CD4-positive, alpha-beta T cell (primary cell): ENCODE data around the gene GCKR. TPM values are rescaled to one million over a fixed set of nuclear protein-coding genes. Genes with fewer than 3 reads are reported as not detected.

Experiments used
- ATAC-seq: fragments of 200-7000 bp; cut with Tn5 transposase; one replicate; pipeline ENCODE4 v1.10.0; 2022; ENCODE audit warnings: mild to moderate bottlenecking; ENCODE audit not compliant: poor library complexity
- CTCF ChIA-PET: fragments of 350-600 bp; sonication (Branson Sonifier 250); formaldehyde crosslinking; loops from one replicate; lab custom pipeline; 2021; ENCODE audit warnings: antibody characterized with exemption, inconsistent platforms; lab: Charles Lee
- POLR2A ChIA-PET: fragments of 350-600 bp; sonication (Branson Sonifier 250); formaldehyde crosslinking; loops from one replicate; lab custom pipeline; 2021; ENCODE audit warnings: antibody characterized with exemption, inconsistent platforms; lab: Charles Lee
- DNase-seq, 14 experiments: peaks; one replicate each; pipeline ENCODE4 v3.0.0-alpha.2; 2013 to 2020; ENCODE audit warnings: mixed read lengths in 2 of 14
- H3K27ac ChIP-seq, 2 donors: one replicate each; pipeline versions ENCODE4 v1.5.1 to v1.7.0; 2013; ENCODE audit warnings: low read length in 2 of 2, low read depth in 1 of 2, mild to moderate bottlenecking in 1 of 2
- H3K27me3 ChIP-seq, 2 experiments: 1 replicate in 1 of 2; 2 replicates in 1 of 2; pipeline versions ENCODE4 v1.6.1 to v1.7.0; 2013; ENCODE audit warnings: low read length in 2 of 2, control low read depth in 1 of 2, mild to moderate bottlenecking in 1 of 2, moderate library complexity in 1 of 2; ENCODE audit not compliant: insufficient read depth in 2 of 2, control insufficient read depth in 1 of 2
- H3K36me3 ChIP-seq: one replicate; pipeline ENCODE4 v1.6.1; 2013; ENCODE audit warnings: low read length, control low read depth; ENCODE audit not compliant: insufficient read depth
- H3K4me1 ChIP-seq: one replicate; pipeline ENCODE4 v1.6.1; 2013; ENCODE audit warnings: low read length, control low read depth; ENCODE audit not compliant: insufficient read depth
- H3K4me3 ChIP-seq: one replicate; pipeline ENCODE4 v1.5.1; 2013; ENCODE audit warnings: mild to moderate bottlenecking, low read length, moderate library complexity
- H3K9me3 ChIP-seq, 2 experiments: 1 replicate in 1 of 2; 2 replicates in 1 of 2; pipeline versions ENCODE4 v1.6.1 to v1.7.0; 2013; ENCODE audit warnings: low read length in 2 of 2, mild to moderate bottlenecking in 2 of 2, control low read depth in 1 of 2, moderate library complexity in 1 of 2; ENCODE audit not compliant: control insufficient read depth in 1 of 2, insufficient read depth in 1 of 2
- H3K27ac Mint-ChIP-seq: one replicate; pipeline ENCODE4 v1.8.0; 2020; ENCODE audit warnings: mixed read lengths
- H3K27me3 Mint-ChIP-seq: one replicate; pipeline ENCODE4 v1.8.0; 2021; ENCODE audit warnings: mixed read lengths
- H3K36me3 Mint-ChIP-seq: one replicate; pipeline ENCODE4 v1.8.0; 2021; ENCODE audit warnings: low read depth, mixed read lengths
- H3K4me1 Mint-ChIP-seq: one replicate; pipeline ENCODE4 v1.8.0; 2021; ENCODE audit warnings: low read depth, mixed read lengths
- H3K4me3 Mint-ChIP-seq: one replicate; pipeline ENCODE4 v1.8.0; 2020; ENCODE audit warnings: mild to moderate bottlenecking, mixed read lengths
- H3K9me3 Mint-ChIP-seq: one replicate; pipeline ENCODE4 v1.8.0; 2020; ENCODE audit warnings: mixed read lengths
- CTCF ChIP-seq: fragments of 200-600 bp; IDR thresholded peaks from one replicate; pipeline ENCODE4 v1.8.0; 2022; ENCODE audit warnings: antibody characterized with exemption, mild to moderate bottlenecking
- intact Hi-C, 2 experiments: fragments of 100-400 bp; cut with DNase I in 1 of 2; cut with micrococcal nuclease in 1 of 2; formaldehyde crosslinking; loops; one replicate each; pipeline versions ENCODE4 v1.15.1 to v1.9.0; 2023 to 2025; cut with DNase I, micrococcal nuclease
- total RNA-seq, 174 experiments: library from RNA in 2 of 174; stranded (reverse) in 2 of 174; gene quantifications; one replicate each; pipeline ENCODE4 v1.2.3 and lab custom pipeline; 2021 to 2026

Gene GCKR
- total RNA-seq, 2 experiments from 2014 or later, result not detected

DNA sequence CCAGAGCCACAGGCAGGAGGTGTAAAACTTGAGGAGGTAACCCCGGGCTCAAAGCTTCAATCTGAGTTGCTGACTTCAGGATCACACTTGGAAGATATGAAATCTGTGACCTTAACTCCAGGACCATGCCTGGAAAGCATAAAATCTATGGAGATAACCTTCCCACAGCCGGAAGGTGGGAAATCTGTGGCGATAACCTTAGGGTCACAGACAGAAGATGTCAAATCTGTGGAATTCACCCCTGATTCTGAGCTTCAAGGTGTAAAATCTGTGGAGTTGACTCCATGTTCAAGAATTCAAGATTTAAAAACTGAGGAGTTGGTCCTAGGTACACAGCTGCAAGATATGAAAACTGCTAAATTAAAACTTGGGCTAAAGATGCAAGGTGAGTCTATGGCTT is 74.6 kb downstream of the GCKR start:
- no peak for DNase-seq
- H3K9me3 ChIP-seq, result peaks cover 0 to 7% of the 10 kb centered on the region in 2 experiments
- TF ChIP-seq CTCF, result no peak
- H3K27ac Mint-ChIP-seq, result no peak overlapping the region
- no peak overlapping the region for H3K4me3 Mint-ChIP-seq
- no peaks in the 10 kb centered on the region for H3K36me3 ChIP-seq
- ChIA-PET POLR2A (no interaction called here), CTCF (no interaction called here)
- ATAC-seq, result no peak
- no peaks in the 10 kb centered on the region for H3K4me1 ChIP-seq
- intact Hi-C loops, result no loop called here
- peaks cover 34% of the 10 kb centered on the region for H3K27me3 Mint-ChIP-seq
- H3K4me3 ChIP-seq, result no peak overlapping the region
- peaks cover 5% of the 10 kb centered on the region for H3K9me3 Mint-ChIP-seq
- no peaks in the 10 kb centered on the region for H3K4me1 Mint-ChIP-seq
- H3K27me3 ChIP-seq, result peaks cover 5 to 6% of the 10 kb centered on the region in 2 experiments
- H3K27ac ChIP-seq, result no peak overlapping the region
- H3K36me3 Mint-ChIP-seq, result no peaks in the 10 kb centered on the region

- Histone ChIP-seq H3K4me3 (no peak overlapping the region), H3K4me1 (no peaks in the 10 kb centered on the region), H3K36me3 (no peaks in the 10 kb centered on the region), H3K27me3 (peaks cover 3 to 4% of the 10 kb centered on the region in 2 experiments), H3K27ac (no peak overlapping the region), H3K9me3 (peaks cover 0 to 7% of the 10 kb centered on the region in 2 experiments)
- intact Hi-C loops, result no loop called here
- ATAC-seq, result no peak
- Mint-ChIP-seq H3K4me3 (no peak overlapping the region), H3K27me3 (peaks cover 29% of the 10 kb centered on the region), H3K9me3 (peaks cover 5% of the 10 kb centered on the region), H3K27ac (no peak overlapping the region), H3K36me3 (no peaks in the 10 kb centered on the region), H3K4me1 (no peaks in the 10 kb centered on the region)
- TF ChIP-seq CTCF, result no peak
- ChIA-PET POLR2A (no interaction called here), CTCF (no interaction called here)
- no peak for DNase-seq
Measured at GRCh38 chr2:27571681-27572080, 75.0 kb downstream of the GCKR start.

GRCh38 chr2:27572439-27572838 is 75.8 kb downstream of the GCKR start:
- Mint-ChIP-seq H3K27ac (no peak overlapping the region), H3K27me3 (peaks cover 21% of the 10 kb centered on the region), H3K4me1 (no peaks in the 10 kb centered on the region), H3K9me3 (peaks cover 5% of the 10 kb centered on the region), H3K4me3 (no peak overlapping the region), H3K36me3 (no peaks in the 10 kb centered on the region)
- POLR2A ChIA-PET, result no interaction called here
- Histone ChIP-seq H3K27me3 (no peaks in the 10 kb centered on the region), H3K27ac (no peak overlapping the region), H3K4me1 (no peaks in the 10 kb centered on the region), H3K4me3 (no peak overlapping the region), H3K9me3 (peaks cover 0 to 10% of the 10 kb centered on the region in 2 experiments), H3K36me3 (no peaks in the 10 kb centered on the region)
- CTCF ChIA-PET, result no interaction called here
- ATAC-seq, result no peak
- peak in 1 of 14 experiments; percentile 38 for DNase-seq
- no peak for TF ChIP-seq CTCF
- intact Hi-C loops, result no loop called here
